A549 treated with ZK216348 at 1 μM for 4 hours (cell line): ENCODE data around the gene REPIN1. TPM values are rescaled to one million over a fixed set of nuclear protein-coding genes. Genes with fewer than 3 reads are reported as not detected.

Experiments
- total RNA-seq: library from RNA; stranded (reverse); fragments of 200-300 nt; extraction: Qiagen RNA extraction; gene quantifications from 5 replicates; pipeline ENCODE4 v1.2.3, GENCODE V29; 2022; ENCODE audit warnings: low read depth

REPIN1 gene
- 54.3 to 95.6 TPM (median 92.8 TPM) in 5 replicates for total RNA-seq

GRCh38 chr7:150368096-150368883 lies at the start of gene REPIN1:
REPIN1 (plus strand) TSS chr7:150368822; CDS start chr7:150369712, 890 bp downstream.

GRCh38 chr7:150322833-150323681 lies 45.6 kb upstream of the REPIN1 start, which contains the start of the genes ACTR3C and LRRC61:
ACTR3C (minus strand) TSS chr7:150323545; CDS start chr7:150295296, 28,249 bp downstream.
LRRC61 (plus strand) TSS chr7:150323355; CDS start chr7:150336862, 13,507 bp downstream.

GRCh38 chr7:150341263-150342120 lies 27.1 kb upstream of the REPIN1 start, which contains the start of gene RARRES2:
RARRES2 (minus strand) TSS chr7:150341629; CDS start chr7:150340609, 1,020 bp downstream.

GRCh38 chr7:150378853-150379440 lies 10.3 kb downstream of the REPIN1 start, which contains the start of gene ZNF775:
ZNF775 (plus strand) TSS chr7:150379330; CDS start chr7:150388471, 9,141 bp downstream.

Other genes with a start within 250 kb of the REPIN1 start
- gene LRRC61, start 45.5 kb upstream of the REPIN1 start, total RNA-seq, result 0.09 to 0.17 TPM (median 0.14 TPM) in 4 of 5 replicates, not detected in the other
- not detected in 5 replicates for gene ACTR3C, start 45.3 kb upstream of the REPIN1 start, total RNA-seq
- gene RARRES2, start 27.2 kb upstream of the REPIN1 start, total RNA-seq, result not detected in 5 replicates
- 3.9 to 8.4 TPM (median 7.0 TPM) in 5 replicates for gene ZNF775, start 10.5 kb downstream of the REPIN1 start, total RNA-seq
- 0.06 TPM in 1 of 5 replicates, not detected in the others for gene GIMAP8, start 81.8 kb downstream of the REPIN1 start, total RNA-seq
- not detected in 5 replicates for gene GIMAP7, start 146.1 kb downstream of the REPIN1 start, total RNA-seq
- gene GIMAP4, start 198.6 kb downstream of the REPIN1 start, total RNA-seq, result not detected in 5 replicates